Neural progenitor cell (in vitro differentiated cells): ENCODE measurements around the gene PLEKHH2. TPM values are rescaled to one million over a fixed set of nuclear protein-coding genes. Genes with fewer than 3 reads are reported as not detected.

Experiments
- DNase-seq: peaks from one replicate; pipeline ENCODE4 v3.0.0-alpha.2; 2016; ENCODE audit warnings: low spot score
- H2AFZ ChIP-seq: fragments of 200-600 bp; sonication (generic); replicated peaks from 2 replicates; pipeline ENCODE4 v1.6.1; 2016; ENCODE audit warnings: antibody characterized with exemption
- H3F3A ChIP-seq: fragments of 200-600 bp; sonication (generic); 2 replicates; pipeline ENCODE4 v1.6.1; 2016; ENCODE audit warnings: antibody characterized with exemption, low read depth
- H3K27ac ChIP-seq: fragments of 200-600 bp; sonication (generic); 2 replicates; pipeline ENCODE4 v1.5.1; 2016; ENCODE audit warnings: mild to moderate bottlenecking
- H3K27me3 ChIP-seq: fragments of 200-600 bp; sonication (generic); 2 replicates; pipeline ENCODE4 v1.6.1; 2016; ENCODE audit warnings: mild to moderate bottlenecking, moderate library complexity
- H3K36me3 ChIP-seq: fragments of 200-600 bp; sonication (generic); 2 replicates; pipeline ENCODE4 v1.5.1; 2016
- H3K4me1 ChIP-seq: fragments of 200-600 bp; sonication (generic); 2 replicates; pipeline ENCODE4 v1.6.1; 2016; ENCODE audit warnings: mixed run types
- H3K4me2 ChIP-seq: fragments of 200-600 bp; sonication (generic); 2 replicates; pipeline ENCODE4 v1.6.1; 2016
- H3K4me3 ChIP-seq: fragments of 200-600 bp; sonication (generic); 2 replicates; pipeline ENCODE4 v1.5.1; 2016
- H3K79me2 ChIP-seq: fragments of 200-600 bp; sonication (generic); 2 replicates; pipeline ENCODE4 v1.6.1; 2016; ENCODE audit warnings: low read depth
- H3K9ac ChIP-seq: fragments of 200-600 bp; sonication (generic); 2 replicates; pipeline ENCODE4 v1.6.1; 2016
- H3K9me3 ChIP-seq: fragments of 200-600 bp; sonication (generic); 2 replicates; pipeline ENCODE4 v1.5.1; 2016; ENCODE audit warnings: low read depth
- H4K20me1 ChIP-seq: fragments of 200-600 bp; sonication (generic); 2 replicates; pipeline ENCODE4 v1.6.1; 2016; ENCODE audit warnings: low read depth
- H3K27ac Mint-ChIP-seq: 3 replicates; pipeline ENCODE4 v1.8.0; 2021; ENCODE audit warnings: mixed read lengths
- H3K27me3 Mint-ChIP-seq: 2 replicates; pipeline ENCODE4 v1.8.0; 2022; ENCODE audit warnings: low read depth, mild to moderate bottlenecking, inconsistent platforms, moderate library complexity, mixed read lengths; ENCODE audit not compliant: insufficient read depth
- H3K36me3 Mint-ChIP-seq: 3 replicates; pipeline ENCODE4 v1.8.0; 2021; ENCODE audit warnings: mixed read lengths
- H3K4me1 Mint-ChIP-seq: 3 replicates; pipeline ENCODE4 v1.8.0; 2021; ENCODE audit warnings: mixed read lengths
- H3K4me3 Mint-ChIP-seq: 3 replicates; pipeline ENCODE4 v1.8.0; 2021; ENCODE audit warnings: mild to moderate bottlenecking, moderate library complexity, mixed read lengths
- H3K9me3 Mint-ChIP-seq: 3 replicates; pipeline ENCODE4 v1.8.0; 2020; ENCODE audit warnings: mixed read lengths
- EZH2 ChIP-seq: fragments of 200-600 bp; sonication (generic); IDR thresholded peaks from 2 replicates; pipeline ENCODE4 v1.6.1; 2017; ENCODE audit warnings: antibody characterized with exemption, mild to moderate bottlenecking, moderate library complexity
- EZH2phosphoT487 ChIP-seq: fragments of 200-600 bp; sonication (generic); IDR thresholded peaks from 2 replicates; pipeline ENCODE4 v1.6.1; 2017; ENCODE audit warnings: antibody characterized with exemption
- total RNA-seq: library from RNA; depleted of rRNA; stranded (reverse); fragments of >200 nt; gene quantifications from 2 replicates; pipeline ENCODE4 v1.2.3, GENCODE V29; 2015; ENCODE audit warnings: low replicate concordance
- TF ChIP-seq, protein P1 (sequence below): fragments of 200-600 bp; sonication (generic); IDR thresholded peaks from 2 replicates; pipeline ENCODE4 v1.5.1; 2017; ENCODE audit warnings: antibody characterized with exemption, mild to moderate bottlenecking

PLEKHH2 gene
- total RNA-seq, 1 donor from 2014 or later: 11.2 TPM

DNA sequence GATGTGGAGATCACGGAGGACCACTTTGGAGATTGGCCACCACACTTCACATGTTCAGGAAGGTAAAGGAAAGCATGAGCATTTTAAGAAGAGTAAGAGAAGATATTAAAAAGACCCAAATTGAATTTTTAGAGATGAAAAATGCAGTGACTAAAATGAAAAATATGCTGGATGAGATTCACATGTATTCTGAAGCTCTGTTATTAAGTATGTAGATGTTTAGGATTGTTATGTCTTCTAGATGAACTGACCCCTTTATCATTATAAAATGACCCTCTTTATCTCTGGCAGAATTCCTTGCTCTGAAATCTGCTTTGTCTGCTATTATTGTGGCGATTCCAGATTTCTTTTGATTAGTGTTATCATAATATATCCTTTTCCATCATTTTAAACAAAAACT lies 100.8 kb downstream of the PLEKHH2 start:
- TF ChIP-seq EZH2phosphoT487 (no peak), EZH2 (no peak)
- TF ChIP-seq, protein P1, sequence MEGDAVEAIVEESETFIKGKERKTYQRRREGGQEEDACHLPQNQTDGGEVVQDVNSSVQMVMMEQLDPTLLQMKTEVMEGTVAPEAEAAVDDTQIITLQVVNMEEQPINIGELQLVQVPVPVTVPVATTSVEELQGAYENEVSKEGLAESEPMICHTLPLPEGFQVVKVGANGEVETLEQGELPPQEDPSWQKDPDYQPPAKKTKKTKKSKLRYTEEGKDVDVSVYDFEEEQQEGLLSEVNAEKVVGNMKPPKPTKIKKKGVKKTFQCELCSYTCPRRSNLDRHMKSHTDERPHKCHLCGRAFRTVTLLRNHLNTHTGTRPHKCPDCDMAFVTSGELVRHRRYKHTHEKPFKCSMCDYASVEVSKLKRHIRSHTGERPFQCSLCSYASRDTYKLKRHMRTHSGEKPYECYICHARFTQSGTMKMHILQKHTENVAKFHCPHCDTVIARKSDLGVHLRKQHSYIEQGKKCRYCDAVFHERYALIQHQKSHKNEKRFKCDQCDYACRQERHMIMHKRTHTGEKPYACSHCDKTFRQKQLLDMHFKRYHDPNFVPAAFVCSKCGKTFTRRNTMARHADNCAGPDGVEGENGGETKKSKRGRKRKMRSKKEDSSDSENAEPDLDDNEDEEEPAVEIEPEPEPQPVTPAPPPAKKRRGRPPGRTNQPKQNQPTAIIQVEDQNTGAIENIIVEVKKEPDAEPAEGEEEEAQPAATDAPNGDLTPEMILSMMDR: no peak
- H3K27me3 Mint-ChIP-seq: no peaks in the 10 kb centered on the region
- no peak overlapping the region for H3K9ac ChIP-seq

DNA sequence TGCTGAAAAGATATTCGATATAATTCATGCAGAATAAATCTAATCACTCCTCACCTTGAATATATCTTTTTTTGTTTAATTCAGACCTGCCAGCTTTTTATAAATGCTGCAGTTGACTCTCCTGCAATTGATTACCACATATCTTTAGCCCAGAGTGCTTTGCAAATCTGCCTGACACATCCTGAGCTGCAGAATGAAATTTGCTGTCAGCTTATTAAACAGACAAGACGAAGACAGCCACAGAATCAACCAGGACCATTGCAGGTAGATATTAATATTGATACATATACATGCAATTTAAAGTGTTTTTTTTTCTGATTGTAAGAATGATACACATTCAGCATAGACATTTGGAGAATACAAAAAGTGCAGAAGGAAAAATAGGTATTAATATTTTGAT lies 101.2 kb downstream of the PLEKHH2 start:
- no peak overlapping the region for H3K4me2 ChIP-seq

More for the DNA sequence above, 100.8 kb downstream of the PLEKHH2 start:
- no peaks in the 10 kb centered on the region for H3K27me3 ChIP-seq
- Mint-ChIP-seq H3K27ac (no peak overlapping the region), H3K4me3 (no peak overlapping the region), H3K9me3 (no peaks in the 10 kb centered on the region), H3K4me1 (no peaks in the 10 kb centered on the region), H3K36me3 (no peaks in the 10 kb centered on the region)
- H3K4me2 ChIP-seq: no peak overlapping the region
- H3F3A ChIP-seq: no peaks in the 10 kb centered on the region
- no peaks in the 10 kb centered on the region for H3K4me1 ChIP-seq
- H2AFZ ChIP-seq: no peak overlapping the region
- no peaks in the 10 kb centered on the region for H3K36me3 ChIP-seq
- DNase-seq: no peak
- H3K4me3 ChIP-seq: no peak overlapping the region
- no peaks in the 10 kb centered on the region for H4K20me1 ChIP-seq
- no peaks in the 10 kb centered on the region for H3K79me2 ChIP-seq
- H3K9me3 ChIP-seq: no peaks in the 10 kb centered on the region
- no peak overlapping the region for H3K27ac ChIP-seq

DNA sequence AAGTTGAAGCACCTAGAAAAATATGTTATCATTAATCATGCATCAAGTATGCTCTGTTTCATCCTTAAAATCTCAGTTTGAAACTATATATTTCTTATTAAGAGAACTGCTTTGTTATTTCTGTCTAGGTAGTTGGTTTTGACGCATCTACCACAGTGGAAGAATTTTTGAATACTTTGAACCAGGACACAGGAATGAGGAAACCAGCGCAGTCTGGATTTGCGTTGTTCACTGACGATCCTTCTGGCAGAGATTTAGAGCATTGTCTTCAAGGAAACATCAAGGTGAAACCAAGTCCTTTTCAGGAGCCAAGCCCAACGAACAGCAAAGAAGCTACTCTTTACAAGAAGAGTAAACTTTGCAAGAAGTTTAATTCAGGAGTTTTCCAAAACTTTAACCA lies 106.6 kb downstream of the PLEKHH2 start:
- Mint-ChIP-seq H3K36me3 (peaks cover 2% of the 10 kb centered on the region), H3K4me1 (no peaks in the 10 kb centered on the region), H3K4me3 (no peak overlapping the region), H3K9me3 (no peaks in the 10 kb centered on the region), H3K27ac (no peak overlapping the region), H3K27me3 (no peaks in the 10 kb centered on the region)
- Histone ChIP-seq H3F3A (no peaks in the 10 kb centered on the region), H3K27ac (no peak overlapping the region), H3K4me1 (no peaks in the 10 kb centered on the region), H3K9me3 (no peaks in the 10 kb centered on the region), H3K4me3 (no peak overlapping the region), H3K4me2 (no peak overlapping the region), H3K9ac (no peak overlapping the region), H3K79me2 (no peaks in the 10 kb centered on the region), H3K36me3 (no peaks in the 10 kb centered on the region), H3K27me3 (no peaks in the 10 kb centered on the region), H4K20me1 (no peaks in the 10 kb centered on the region), H2AFZ (no peak overlapping the region)
- no peak for DNase-seq
- no peak for TF ChIP-seq EZH2phosphoT487

More for the DNA sequence above, 101.2 kb downstream of the PLEKHH2 start:
- H3K79me2 ChIP-seq: no peaks in the 10 kb centered on the region
- TF ChIP-seq EZH2phosphoT487: no peak
- no peak for TF ChIP-seq EZH2
- TF ChIP-seq, protein P1: no peak
- no peaks in the 10 kb centered on the region for H3K9me3 ChIP-seq
- H2AFZ ChIP-seq: no peak overlapping the region
- H3F3A ChIP-seq: no peaks in the 10 kb centered on the region
- H3K4me1 ChIP-seq: no peaks in the 10 kb centered on the region
- H3K36me3 ChIP-seq: no peaks in the 10 kb centered on the region
- no peaks in the 10 kb centered on the region for H3K4me1 Mint-ChIP-seq
- no peak overlapping the region for H3K27ac ChIP-seq
- DNase-seq: no peak
- no peaks in the 10 kb centered on the region for H4K20me1 ChIP-seq
- no peak overlapping the region for H3K27ac Mint-ChIP-seq
- no peaks in the 10 kb centered on the region for H3K27me3 ChIP-seq
- H3K4me3 ChIP-seq: no peak overlapping the region
- H3K4me3 Mint-ChIP-seq: no peak overlapping the region
- no peaks in the 10 kb centered on the region for H3K27me3 Mint-ChIP-seq
- no peak overlapping the region for H3K9ac ChIP-seq
- H3K36me3 Mint-ChIP-seq: no peaks in the 10 kb centered on the region
- no peaks in the 10 kb centered on the region for H3K9me3 Mint-ChIP-seq

DNA sequence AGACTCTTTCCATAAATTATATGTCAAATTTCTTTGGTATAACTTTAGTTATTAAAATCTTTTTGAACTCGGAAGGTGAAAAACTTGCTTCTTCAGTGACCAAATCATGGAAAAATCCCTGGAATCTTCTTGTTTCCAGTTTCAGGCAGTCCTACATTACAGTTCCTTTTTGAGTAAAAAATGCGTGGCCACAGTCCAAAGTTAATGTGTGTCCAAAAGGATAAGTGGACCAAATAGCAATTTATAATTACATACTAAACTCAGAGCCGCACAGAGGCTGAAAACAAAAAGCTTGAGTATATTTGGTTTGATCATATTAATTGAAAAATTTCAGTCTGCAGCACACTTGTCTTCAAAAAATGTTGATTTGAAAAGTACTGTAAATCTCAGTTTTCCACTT lies 108.4 kb downstream of the PLEKHH2 start:
- Histone ChIP-seq H3K4me1 (no peaks in the 10 kb centered on the region), H3K9ac (no peak overlapping the region), H2AFZ (no peak overlapping the region), H3K36me3 (no peaks in the 10 kb centered on the region), H3K4me2 (no peak overlapping the region), H4K20me1 (no peaks in the 10 kb centered on the region), H3F3A (no peaks in the 10 kb centered on the region), H3K9me3 (no peaks in the 10 kb centered on the region), H3K79me2 (no peaks in the 10 kb centered on the region), H3K27me3 (no peaks in the 10 kb centered on the region), H3K4me3 (no peak overlapping the region), H3K27ac (no peak overlapping the region)
- Mint-ChIP-seq H3K36me3 (peaks cover 2% of the 10 kb centered on the region), H3K27ac (no peak overlapping the region), H3K27me3 (no peaks in the 10 kb centered on the region), H3K4me3 (no peak overlapping the region), H3K4me1 (peaks cover 5% of the 10 kb centered on the region), H3K9me3 (no peaks in the 10 kb centered on the region)
- TF ChIP-seq, protein P1: no peak
- TF ChIP-seq EZH2phosphoT487 (no peak), EZH2 (no peak)
- DNase-seq: no peak
